HG02938 (cell line): Measurements from ENCODE around the gene FBXO28.

Source experiments
- ATAC-seq: cut with Tn5 transposase; IDR thresholded peaks from one replicate; pipeline ENCODE4 v1.9.1; 2021; ENCODE audit warnings: mild to moderate bottlenecking, moderate library complexity; ENCODE audit not compliant: unreplicated experiment

The FBXO28 gene

DNA sequence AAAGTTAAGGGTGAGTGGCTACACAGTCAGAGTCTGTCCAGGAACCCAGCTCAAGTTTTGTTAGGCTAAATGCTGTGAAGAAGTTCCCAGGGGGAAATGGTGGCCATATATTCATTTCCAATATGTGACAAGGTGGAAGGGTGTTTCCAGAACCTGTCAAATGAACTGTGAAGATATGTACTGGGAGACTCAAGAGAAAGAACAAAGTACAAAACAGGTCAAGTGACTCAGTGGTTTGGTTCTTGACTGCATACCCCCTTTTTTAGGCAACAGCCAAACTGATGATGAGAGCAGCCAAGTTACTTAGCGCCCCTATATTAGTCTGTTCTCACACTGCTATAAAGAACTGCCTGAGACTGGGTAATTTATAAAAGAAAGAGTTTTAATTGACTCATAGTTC, 18.6 kb upstream of the FBXO28 start:
- ATAC-seq, result no peak

DNA sequence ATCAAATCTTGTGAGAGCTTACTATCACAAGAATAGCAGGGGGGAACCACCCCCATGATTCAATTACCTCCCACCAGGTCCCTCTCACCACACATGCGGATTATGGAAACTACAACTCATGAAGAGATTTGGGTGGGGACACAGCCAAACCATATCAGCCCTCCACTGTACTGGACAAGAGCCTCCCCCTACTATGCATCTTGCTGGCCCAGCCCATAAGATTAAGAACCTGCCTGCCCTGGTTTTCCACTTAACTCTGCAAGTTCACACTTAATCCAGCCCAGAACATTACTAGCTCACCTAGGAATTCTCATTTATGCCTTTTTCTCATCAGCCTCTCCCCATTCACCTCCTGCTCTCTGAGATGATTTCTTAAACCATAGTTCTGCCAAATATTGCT, 18.0 kb upstream of the FBXO28 start:
- ATAC-seq, result no peak

DNA sequence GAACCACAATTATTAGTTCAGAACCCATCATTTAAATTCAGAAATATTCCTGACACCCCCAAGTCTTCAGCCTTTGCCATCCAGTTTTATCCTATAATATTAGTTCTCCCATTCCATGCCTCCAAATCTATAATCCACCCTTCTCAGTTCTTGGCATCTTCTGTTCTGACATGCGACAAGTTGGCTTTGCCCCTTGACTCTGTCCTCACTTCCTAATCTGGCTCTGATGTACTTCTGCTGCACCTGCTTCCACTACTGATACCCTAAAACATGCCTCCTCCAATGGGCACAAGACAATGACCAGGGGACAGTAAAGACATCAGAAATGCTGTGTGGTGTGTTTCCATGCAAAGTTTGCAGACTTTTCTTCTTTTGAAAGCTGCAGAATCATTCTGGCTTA, 17.1 kb upstream of the FBXO28 start:
- no peak for ATAC-seq

DNA sequence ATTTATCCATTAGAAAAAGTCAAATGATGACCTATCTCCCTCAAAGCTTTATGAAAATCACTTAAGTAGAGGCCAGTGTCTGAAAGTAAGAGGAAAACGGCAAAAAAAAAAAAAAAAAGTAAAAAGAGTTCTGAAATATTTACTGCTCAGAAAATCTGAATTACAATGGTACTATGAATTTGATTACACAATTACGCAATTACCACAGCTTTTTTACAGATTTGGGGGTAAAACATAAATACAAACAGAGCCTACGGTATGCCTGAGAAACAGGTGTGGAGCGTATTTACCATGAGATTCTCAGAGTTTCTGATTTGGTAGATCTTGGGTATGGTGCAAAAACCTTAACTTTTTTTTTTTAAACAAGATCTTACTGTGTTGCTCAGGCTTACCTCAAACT, 15.9 kb upstream of the FBXO28 start:
- ATAC-seq, result no peak

- ATAC-seq, result peak; percentile 86
These were observed 7.2 kb upstream of the FBXO28 start for GRCh38 chr1:224106568-224107281.

DNA sequence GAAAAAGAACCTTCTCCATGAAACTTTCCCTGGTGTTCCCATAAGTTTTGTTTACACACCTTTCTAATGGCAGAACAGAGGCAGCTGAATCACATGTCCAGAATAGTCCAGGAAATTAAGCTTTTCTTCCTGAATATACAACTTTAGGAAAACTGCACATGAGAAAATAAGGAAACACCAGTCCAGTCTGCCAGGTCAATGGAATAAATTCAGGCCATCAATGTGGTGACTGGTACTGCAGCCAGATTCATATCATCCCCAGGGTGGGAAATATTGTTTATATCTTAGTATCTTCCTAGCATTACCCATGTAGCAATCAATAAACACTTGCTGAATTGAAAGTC, 6.7 kb upstream of the FBXO28 start:
- no peak for ATAC-seq

GRCh38 chr1:224108991-224109390, 4.9 kb upstream of the FBXO28 start:
- no peak for ATAC-seq

DNA sequence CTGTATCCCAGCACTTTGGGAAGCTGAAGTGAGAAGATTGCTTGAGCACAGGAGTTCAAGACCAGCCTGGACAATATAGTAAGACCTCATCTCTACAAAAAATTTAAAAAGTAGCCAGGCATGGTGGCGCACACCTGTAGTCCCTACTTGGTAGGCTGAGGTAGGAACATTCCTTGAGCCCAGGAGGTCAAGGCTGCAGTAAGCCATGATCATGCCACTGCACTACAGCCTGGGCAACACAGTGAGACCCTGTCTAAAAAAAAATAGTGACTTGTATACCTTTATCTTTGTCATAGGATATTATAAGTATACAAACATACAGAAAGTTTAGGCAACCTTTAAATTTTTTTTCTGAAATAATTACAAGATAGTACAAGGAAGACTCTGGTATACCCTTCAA, 3.9 kb upstream of the FBXO28 start:
- ATAC-seq, result no peak

DNA sequence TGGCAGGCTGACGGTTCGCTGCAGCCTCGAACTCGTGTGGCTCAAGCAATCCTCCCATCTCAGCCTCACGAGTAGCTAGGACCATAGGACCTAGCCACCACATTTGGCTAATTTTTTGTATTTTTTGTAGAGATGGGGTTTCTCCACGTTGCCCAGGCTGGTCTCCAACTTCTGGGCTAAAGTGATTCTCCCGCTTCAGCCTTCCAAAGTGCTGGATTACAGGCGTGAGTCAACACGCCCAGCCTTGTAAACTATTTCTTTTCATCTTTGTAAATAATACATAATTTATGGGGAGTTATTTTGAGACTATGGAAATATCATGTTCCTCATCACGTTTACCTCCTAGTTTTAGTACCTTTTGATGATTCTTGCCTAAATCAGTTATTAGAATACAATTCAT, 906 bp upstream of the FBXO28 start:
- ATAC-seq, result no peak

DNA sequence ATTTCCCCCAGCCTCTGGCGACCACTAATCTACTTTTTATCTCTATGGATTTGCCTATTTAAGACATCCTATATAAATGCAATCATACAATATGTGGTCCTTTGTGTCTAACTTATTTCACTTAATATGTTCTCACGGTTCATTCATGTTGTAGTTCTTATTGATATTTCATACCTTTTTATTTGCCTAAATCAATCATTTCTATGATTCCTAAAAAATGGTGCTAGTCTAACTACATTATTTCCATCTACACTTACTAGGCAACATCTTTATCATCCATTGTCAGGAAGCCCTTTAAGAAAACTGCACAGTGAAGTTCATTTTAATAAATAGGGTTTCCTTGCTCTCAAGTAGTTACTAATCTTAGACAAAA, 380 bp upstream of the FBXO28 start:
- peak; percentile 10 for ATAC-seq

DNA sequence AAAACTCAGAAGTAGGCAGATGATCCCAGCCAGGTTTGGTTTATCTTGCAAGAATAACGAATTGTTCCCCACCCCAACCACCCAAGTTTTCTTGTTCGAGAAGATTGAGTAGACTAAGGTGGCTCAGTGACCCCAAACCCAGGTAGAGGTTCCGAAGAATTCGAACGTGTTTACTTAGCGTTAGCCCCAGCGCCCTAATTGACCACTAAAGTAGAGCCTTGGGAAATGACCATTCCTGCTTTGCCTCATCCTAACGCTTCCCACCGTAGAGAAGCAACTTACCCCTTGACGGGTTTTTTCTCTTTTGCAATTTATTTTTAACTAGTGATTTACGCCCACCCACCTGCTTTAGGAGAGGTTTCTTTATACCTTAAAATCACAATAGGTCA, 870 bp downstream of the FBXO28 start:
- ATAC-seq, result no peak

- peak; percentile 31 for ATAC-seq
These were observed 2.2 kb downstream of the FBXO28 start for GRCh38 chr1:224116131-224116530.

GRCh38 chr1:224118688-224119087, 4.8 kb downstream of the FBXO28 start:
- ATAC-seq, result no peak

DNA sequence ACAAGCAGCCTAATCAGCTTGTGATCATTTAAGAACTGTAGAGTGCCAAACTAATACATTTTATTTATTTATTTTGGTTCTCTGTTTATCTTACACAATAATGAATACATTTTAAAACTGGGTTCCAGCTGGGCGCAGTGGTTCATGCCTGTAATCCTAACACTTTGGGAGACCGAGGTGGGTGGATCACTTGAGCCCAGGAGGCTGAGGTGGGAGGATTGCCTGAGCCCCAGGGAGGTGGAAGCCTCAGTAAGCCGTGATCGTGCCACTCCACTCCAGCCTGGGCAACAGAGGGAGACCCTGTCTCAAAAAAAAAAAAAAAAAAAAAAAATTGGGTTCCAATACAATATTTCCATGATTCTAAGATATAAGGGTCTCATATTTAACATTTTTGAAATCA, 9.2 kb downstream of the FBXO28 start:
- ATAC-seq, result no peak

DNA sequence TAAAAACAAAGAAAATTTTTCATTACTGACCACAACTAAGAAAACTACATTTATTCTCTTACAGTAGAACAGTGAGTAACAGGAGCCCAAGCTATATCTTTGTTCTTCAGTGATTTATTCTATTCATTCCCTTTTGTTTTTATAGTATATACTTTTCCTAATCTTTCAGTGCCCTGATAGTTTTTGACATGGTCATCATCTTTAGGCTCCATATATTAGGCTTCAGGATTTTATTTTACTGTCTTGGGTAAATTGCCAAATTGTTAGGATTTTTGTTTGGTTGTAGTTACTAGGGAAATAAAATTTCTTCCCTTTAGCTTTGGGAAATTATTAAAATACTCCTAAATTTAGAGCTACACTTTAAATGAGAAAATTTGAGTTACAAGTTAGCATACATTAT, 10.3 kb downstream of the FBXO28 start:
- ATAC-seq, result no peak

GRCh38 chr1:224127925-224128819, 14.3 kb downstream of the FBXO28 start:
- no peak for ATAC-seq

DNA sequence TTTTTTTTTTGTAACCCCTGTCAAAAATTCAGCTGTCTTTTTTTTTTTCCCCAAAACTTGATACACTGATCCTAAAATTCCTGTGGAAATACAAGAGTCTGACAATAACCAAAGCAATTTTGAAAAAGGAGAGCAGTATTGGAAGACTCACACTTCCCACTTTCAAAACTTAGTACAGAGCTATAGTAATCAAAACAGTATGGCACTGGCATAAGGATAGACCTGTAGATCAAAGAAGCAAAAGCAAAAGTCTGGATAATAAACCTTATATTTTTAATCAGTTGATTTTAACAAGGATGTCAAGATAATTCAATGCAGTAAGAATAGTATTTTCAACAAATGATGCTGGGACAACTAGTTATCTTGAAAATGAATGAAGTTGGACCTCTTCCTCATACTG, 17.3 kb downstream of the FBXO28 start:
- no peak for ATAC-seq

DNA sequence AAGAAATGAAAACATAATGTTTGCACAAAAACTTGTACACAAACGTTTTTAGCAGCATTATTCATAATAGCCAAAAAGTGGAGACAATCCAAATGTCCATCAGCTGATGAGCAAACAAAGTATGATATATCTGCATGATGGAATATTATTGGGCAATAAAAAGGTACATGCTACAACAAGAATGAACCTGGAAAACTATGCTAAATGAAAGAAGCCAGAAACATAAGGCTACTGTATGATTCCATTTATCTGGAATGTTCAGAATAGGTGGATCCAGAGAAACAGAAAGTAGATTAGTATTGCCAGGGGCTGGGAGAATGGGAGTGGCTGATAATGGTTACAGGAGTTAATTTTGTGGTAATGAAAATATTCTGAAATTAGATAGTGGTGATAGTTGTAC, 19.0 kb downstream of the FBXO28 start:
- no peak for ATAC-seq

DNA sequence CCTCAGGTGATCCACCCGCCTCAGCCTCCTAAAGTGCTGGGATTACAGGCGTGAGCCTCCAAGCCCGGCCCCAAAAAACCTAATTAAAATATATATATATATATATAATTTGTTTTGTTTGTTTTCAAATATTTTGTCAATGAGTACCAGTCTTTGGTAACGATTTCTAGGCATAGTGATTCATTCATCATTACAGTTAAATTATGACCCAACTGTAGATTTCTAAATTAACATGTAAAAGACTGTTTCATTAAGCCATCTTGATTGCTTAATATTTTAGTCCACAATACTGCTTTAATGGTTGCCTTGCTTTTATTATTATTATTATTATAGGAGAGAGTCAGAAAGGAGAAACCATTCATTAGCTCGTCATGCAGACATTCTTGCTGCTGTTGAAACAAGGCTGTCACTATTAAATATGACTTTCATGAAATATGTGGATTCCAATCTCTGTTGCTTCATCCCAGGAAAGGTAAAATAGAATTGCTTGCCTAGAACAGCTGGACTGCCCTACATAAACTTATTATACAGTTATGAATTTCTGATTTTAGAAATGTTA, 19.9 kb downstream of the FBXO28 start:
- ATAC-seq, result no peak

DNA sequence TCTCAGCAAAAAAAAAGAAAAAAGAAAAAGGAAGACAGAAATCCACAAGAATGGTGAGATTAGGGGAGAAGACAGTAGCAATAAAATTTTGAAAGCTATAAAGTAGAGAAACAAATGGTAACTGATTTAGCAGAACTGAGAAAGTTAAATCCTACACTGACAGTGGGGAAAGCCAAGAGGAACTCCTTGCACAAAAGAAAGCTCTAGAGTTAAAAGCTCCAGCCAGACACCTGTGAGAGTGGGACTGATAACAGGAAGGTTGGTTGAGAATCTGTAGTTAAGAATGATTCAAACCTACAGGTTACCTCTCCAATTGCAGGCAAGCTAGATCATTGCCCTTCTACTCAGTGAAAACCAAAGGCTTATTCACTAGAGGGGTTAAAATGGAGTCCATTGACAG, 23.6 kb downstream of the FBXO28 start:
- ATAC-seq, result no peak

GRCh38 chr1:224138198-224138597, 24.3 kb downstream of the FBXO28 start:
- ATAC-seq, result no peak

DNA sequence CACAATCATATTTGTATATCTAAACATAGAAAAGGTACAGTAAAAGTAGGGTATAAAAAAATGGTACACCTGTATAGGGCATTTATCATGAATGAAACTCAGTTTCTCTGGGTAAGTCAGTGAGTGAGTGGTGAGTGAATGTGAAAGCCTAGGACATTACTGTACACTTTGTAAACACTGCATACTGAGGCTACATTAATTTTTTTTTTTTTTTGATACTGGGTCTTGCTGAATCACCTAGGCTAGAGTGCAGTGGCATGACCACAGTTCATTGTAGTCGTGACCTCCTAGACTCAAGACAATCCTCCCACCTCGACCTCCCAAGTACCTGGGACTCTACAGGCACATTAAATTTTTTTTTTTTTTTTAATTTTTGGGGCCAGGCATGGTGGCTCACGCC, 27.8 kb downstream of the FBXO28 start:
- no peak for ATAC-seq
